ENCODE results near the gene CSPG4. TPM values are rescaled to one million over a fixed set of nuclear protein-coding genes. Genes with fewer than 3 reads are reported as not detected.

Gene CSPG4
- total and polyA plus RNA-seq, 2 of the 13 experiments (the other 11 are each of a cell fraction or from before 2014, with no cell fraction given) = 0.01 to 0.04 TPM

GRCh38 chr15:75675579-75676404 lies 36.9 kb downstream of the CSPG4 start (continued):
- TF ChIP-seq ZFX (CRISPR knock-in tag; IDR thresholded peaks at IDR 0.05; ENCODE audit: low read depth) = peak; percentile 52; the same call in 1 of the 2 replicates
- no peak for TF ChIP-seq IRF2 (CRISPR knock-in tag; IDR thresholded peaks at IDR 0.05)
- peak; percentile 50 for TF ChIP-seq HNF4A (CRISPR knock-in tag; IDR thresholded peaks at IDR 0.05)
- 0 out of 2 replicates have a peak, but pooled peaks have one; percentile 63 for TF ChIP-seq NRL (CRISPR knock-in tag; IDR thresholded peaks at IDR 0.05; ENCODE audit: borderline replicate concordance)
- peak; percentile 85 for TF ChIP-seq HNRNPL (IDR thresholded peaks at IDR 0.05; ENCODE audit: low read depth, low read length)
- no peak for TF ChIP-seq NPAS2 (CRISPR knock-in tag; IDR thresholded peaks at IDR 0.05; ENCODE audit: borderline replicate concordance)
- peak; percentile 77; the same call in 1 of the 2 replicates for TF ChIP-seq ZNF777 (CRISPR knock-in tag; IDR thresholded peaks at IDR 0.05)
- no peak for TF ChIP-seq MEIS1 (CRISPR knock-in tag; IDR thresholded peaks at IDR 0.05; ENCODE audit: borderline replicate concordance)
- no peak for TF ChIP-seq ZBTB3 (CRISPR knock-in tag; IDR thresholded peaks at IDR 0.05; ENCODE audit: borderline replicate concordance, low read depth)
- no peak for TF ChIP-seq CAMTA2 (CRISPR knock-in tag; IDR thresholded peaks at IDR 0.05; ENCODE audit: borderline replicate concordance)
- TF ChIP-seq HOMEZ (CRISPR knock-in tag; IDR thresholded peaks at IDR 0.05; ENCODE audit: low read depth) = no peak
- no peak for TF ChIP-seq SMARCE1 (IDR thresholded peaks at IDR 0.05; ENCODE audit: borderline replicate concordance)
- TF ChIP-seq DNMT3B (CRISPR knock-in tag; conservative IDR thresholded peaks at IDR 0.05) = no peak
- TF ChIP-seq ZNF83 (CRISPR knock-in tag; IDR thresholded peaks at IDR 0.05; ENCODE audit: borderline replicate concordance) = no peak
- TF ChIP-seq HMG20A (CRISPR knock-in tag; IDR thresholded peaks at IDR 0.05; ENCODE audit: borderline replicate concordance) = no peak
- TF ChIP-seq ZNF691 (CRISPR knock-in tag; IDR thresholded peaks at IDR 0.05; ENCODE audit: borderline replicate concordance, low read depth) = 0 out of 2 replicates have a peak, but pooled peaks have one; percentile 27
- no peak for TF ChIP-seq POGZ (CRISPR knock-in tag; IDR thresholded peaks at IDR 0.05)
- TF ChIP-seq GABPA (IDR thresholded peaks at IDR 0.05; ENCODE audit: low read depth, low read length) = no peak
- no peak for TF ChIP-seq GABPA (CRISPR knock-in tag; IDR thresholded peaks at IDR 0.05; ENCODE audit: low read depth)
- TF ChIP-seq ZNF563 (CRISPR knock-in tag; IDR thresholded peaks at IDR 0.05) = peak; percentile 48; the same call in 1 of the 2 replicates
- TF ChIP-seq ELF4 (CRISPR knock-in tag; IDR thresholded peaks at IDR 0.05; ENCODE audit: borderline replicate concordance) = no peak
- TF ChIP-seq ZFP91 (CRISPR knock-in tag; IDR thresholded peaks at IDR 0.05; ENCODE audit: borderline replicate concordance) = peak; percentile 15; the same call in 1 of the 2 replicates
- TF ChIP-seq ELF1 (CRISPR knock-in tag; IDR thresholded peaks at IDR 0.05) = no peak
- no peak for TF ChIP-seq NBN (conservative IDR thresholded peaks at IDR 0.05)
- TF ChIP-seq TAF15 (IDR thresholded peaks at IDR 0.05; ENCODE audit: low read depth, low read length, poor library complexity, severe bottlenecking) = no peak

Measured in HepG2 (cell line).